WTC11 (cell line): Measurements from ENCODE around the gene NUP62CL.

Source experiments
- CTCF ChIP-seq: fragments of 200-600 bp; IDR thresholded peaks from 2 replicates; pipeline ENCODE4 v1.8.0; 2022; ENCODE audit warnings: antibody characterized with exemption
- ELF4 ChIP-seq: sonication (generic); formaldehyde crosslinking; IDR thresholded peaks from 2 replicates; pipeline ENCODE4 v1.8.1; 2022; ENCODE audit warnings: low read depth, mild to moderate bottlenecking, moderate library complexity, missing genetic modification reagents
- SMAD3 ChIP-seq: sonication (generic); formaldehyde crosslinking; IDR thresholded peaks from 2 replicates; pipeline ENCODE4 v1.8.0; 2022; ENCODE audit warnings: missing genetic modification reagents, mild to moderate bottlenecking, borderline replicate concordance

- TF ChIP-seq CTCF (no peak), ELF4 (no peak), SMAD3 (CRISPR knock-in tag) (no peak)
Observed at GRCh38 chrX:107154787-107155620, 51.2 kb downstream of the NUP62CL start.
